HepG2 (cell line): Measurements from ENCODE around the gene ZNF425. TPM values are rescaled to one million over a fixed set of nuclear protein-coding genes. Genes with fewer than 3 reads are reported as not detected.

Experiments used
- BHLHE40 ChIP-seq: IDR thresholded peaks from 2 replicates; pipeline ENCODE4 v1.6.1; 2011; ENCODE audit warnings: low read length, improper control_type of control experiment
- BRD4 ChIP-seq: sonication (generic); formaldehyde crosslinking; IDR thresholded peaks from 2 replicates; pipeline ENCODE4 v1.4.0; 2020; ENCODE audit warnings: missing genetic modification reagents
- DMAP1 ChIP-seq: IDR thresholded peaks from 2 replicates; pipeline ENCODE4 v1.6.1; 2016
- FOXA3 ChIP-seq: IDR thresholded peaks from 2 replicates; pipeline ENCODE4 v1.6.1; 2016; ENCODE audit warnings: missing genetic modification reagents, missing compliant biosample characterization
- GATAD2A ChIP-seq: IDR thresholded peaks from 2 replicates; pipeline ENCODE4 v1.6.1; 2016
- GTF3A ChIP-seq: sonication (generic); formaldehyde crosslinking; conservative IDR thresholded peaks from 2 replicates; pipeline ENCODE4 v1.4.0; 2020; ENCODE audit warnings: mild to moderate bottlenecking, missing genetic modification reagents
- KMT2A ChIP-seq: sonication (generic); formaldehyde crosslinking; IDR thresholded peaks from 2 replicates; pipeline ENCODE4 v1.4.0; 2020; ENCODE audit warnings: missing genetic modification reagents
- MED13 ChIP-seq: sonication (generic); formaldehyde crosslinking; IDR thresholded peaks from 2 replicates; pipeline ENCODE4 v1.5.0; 2020; ENCODE audit warnings: missing genetic modification reagents
- MLLT10 ChIP-seq: sonication (generic); formaldehyde crosslinking; IDR thresholded peaks from 2 replicates; pipeline ENCODE4 v1.4.0; 2020; ENCODE audit warnings: missing genetic modification reagents
- NR2F1 ChIP-seq, 2 experiments: fragments of 450-650 bp in 1 of 2; formaldehyde crosslinking in 1 of 2; IDR thresholded peaks; 2 replicates each; pipeline versions ENCODE4 v1.5.0 to v1.6.1; 2016 to 2020; ENCODE audit warnings: mild to moderate bottlenecking in 1 of 2, missing compliant biosample characterization in 1 of 2, missing genetic modification reagents in 1 of 2, moderate library complexity in 1 of 2
- NRL ChIP-seq: sonication (generic); formaldehyde crosslinking; IDR thresholded peaks from 2 replicates; pipeline ENCODE4 v1.5.0; 2020; ENCODE audit warnings: missing genetic modification reagents, mild to moderate bottlenecking, moderate library complexity, borderline replicate concordance
- SMYD3 ChIP-seq: sonication (generic); formaldehyde crosslinking; IDR thresholded peaks from 2 replicates; pipeline ENCODE4 v1.8.1; 2023; ENCODE audit warnings: mild to moderate bottlenecking, missing genetic modification reagents
- SNRNP70 ChIP-seq: fragments of 200-400 bp; formaldehyde crosslinking; IDR thresholded peaks from 2 replicates; pipeline ENCODE4 v1.6.1; 2017; ENCODE audit warnings: mild to moderate bottlenecking, low read depth, low read length, moderate library complexity
- TAF15 ChIP-seq: fragments of 200-400 bp; formaldehyde crosslinking; IDR thresholded peaks from one replicate; pipeline ENCODE4 v1.6.1; 2018; ENCODE audit warnings: mild to moderate bottlenecking, low read depth, low read length; ENCODE audit not compliant: poor library complexity, severe bottlenecking
- ZFP41 ChIP-seq: sonication (generic); formaldehyde crosslinking; IDR thresholded peaks from 2 replicates; pipeline ENCODE4 v1.4.0; 2020; ENCODE audit warnings: mild to moderate bottlenecking, missing genetic modification reagents, borderline replicate concordance
- ZNF180 ChIP-seq: sonication (generic); formaldehyde crosslinking; IDR thresholded peaks from 2 replicates; pipeline ENCODE4 v1.4.0; 2020; ENCODE audit warnings: low read depth, missing genetic modification reagents, borderline replicate concordance
- ZNF296 ChIP-seq: sonication (generic); formaldehyde crosslinking; conservative IDR thresholded peaks from 2 replicates; pipeline ENCODE4 v1.5.0; 2020; ENCODE audit warnings: mild to moderate bottlenecking, missing genetic modification reagents
- ZNF326 ChIP-seq: sonication (generic); formaldehyde crosslinking; IDR thresholded peaks from 2 replicates; pipeline ENCODE4 v1.4.0; 2020; ENCODE audit warnings: missing genetic modification reagents, borderline replicate concordance
- ZNF337 ChIP-seq: sonication (generic); formaldehyde crosslinking; IDR thresholded peaks from 2 replicates; pipeline ENCODE4 v1.5.1; 2020; ENCODE audit warnings: missing genetic modification reagents, low read depth, mild to moderate bottlenecking, borderline replicate concordance
- ZNF644 ChIP-seq: IDR thresholded peaks from 2 replicates; pipeline ENCODE4 v1.6.1; 2016; ENCODE audit warnings: low read depth
- ZNF83 ChIP-seq: sonication (generic); formaldehyde crosslinking; IDR thresholded peaks from 2 replicates; pipeline ENCODE4 v1.4.0; 2020; ENCODE audit warnings: missing genetic modification reagents, mild to moderate bottlenecking, borderline replicate concordance
- polyA plus RNA-seq, 8 experiments: library from polyadenylated mRNA; depleted of rRNA in 3 of 8; stranded (reverse) in 7 of 8; unstranded in 1 of 8; fragments of >200 nt; fragmentation: Illumina TruSeq in 4 of 8; extraction: Trizol in 4 of 8; gene quantifications; 2 replicates each; pipeline versions ENCODE4 v1.2.1 to v1.2.3, GENCODE V29; 2011 to 2016; ENCODE audit warnings: low read depth in 4 of 8, missing spikeins in 1 of 8, mixed read lengths in 1 of 8; ENCODE audit not compliant: insufficient read depth in 1 of 8
- total RNA-seq, 5 experiments: library from RNA; depleted of rRNA; stranded (reverse); fragments of >200 nt; fragmentation: Illumina TruSeq; extraction: Trizol; gene quantifications; 2 replicates each; pipeline ENCODE4 v1.2.3, GENCODE V29; 2016; ENCODE audit warnings: low read depth in 1 of 5
- TF ChIP-seq, protein P1 (sequence below): sonication (generic); formaldehyde crosslinking; IDR thresholded peaks from 2 replicates; pipeline ENCODE4 v1.4.0; 2020; ENCODE audit warnings: mild to moderate bottlenecking, missing genetic modification reagents, borderline replicate concordance
- TF ChIP-seq, protein P2 (sequence below): conservative IDR thresholded peaks from 2 replicates; pipeline ENCODE4 v1.6.1; 2018; ENCODE audit warnings: missing genetic modification reagents
- TF ChIP-seq, protein P3 (sequence below): sonication (generic); formaldehyde crosslinking; IDR thresholded peaks from 2 replicates; pipeline ENCODE4 v1.9.0; 2022; ENCODE audit warnings: missing genetic modification reagents, mild to moderate bottlenecking, borderline replicate concordance
- TF ChIP-seq, protein P4 (sequence below): sonication (generic); formaldehyde crosslinking; conservative IDR thresholded peaks from 2 replicates; pipeline ENCODE4 v1.4.0; 2020; ENCODE audit warnings: missing genetic modification reagents

Gene ZNF425
- total and polyA plus RNA-seq, 2 of the 13 experiments (the other 11 are each of a cell fraction or from before 2014, with no cell fraction given) = 0.51 to 1.1 TPM

DNA sequence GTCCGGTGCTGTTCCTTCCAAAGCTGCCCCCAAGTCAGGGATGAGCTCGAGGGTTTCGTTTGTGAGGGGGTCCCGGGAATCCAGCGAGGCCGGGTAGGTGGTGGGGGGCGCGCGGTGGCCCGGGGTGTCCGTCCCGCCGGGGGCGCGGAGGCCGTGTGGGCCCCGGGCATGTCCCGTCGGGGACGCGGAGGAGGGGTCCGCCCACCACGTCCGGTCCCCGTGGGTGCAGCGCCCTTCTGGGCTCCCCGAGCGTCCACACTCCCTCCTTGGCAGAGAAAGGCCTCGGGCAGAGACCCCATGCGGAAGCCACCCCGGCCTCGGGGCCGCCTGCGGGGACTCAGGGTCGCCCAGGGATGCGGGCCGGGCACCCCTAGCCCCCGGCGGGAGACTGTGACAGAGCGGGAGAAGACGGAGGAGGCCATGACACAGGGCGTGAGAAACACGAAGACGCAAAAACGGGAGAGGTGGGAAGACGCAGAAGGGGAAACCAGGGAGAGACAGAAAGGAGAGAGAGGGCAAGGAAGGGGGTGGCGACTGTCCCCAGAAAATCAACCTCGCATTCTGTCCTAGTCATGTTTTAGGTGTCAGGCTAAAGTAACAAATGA, 640 bp upstream of the ZNF425 start (continued):
- TF ChIP-seq, protein P1, sequence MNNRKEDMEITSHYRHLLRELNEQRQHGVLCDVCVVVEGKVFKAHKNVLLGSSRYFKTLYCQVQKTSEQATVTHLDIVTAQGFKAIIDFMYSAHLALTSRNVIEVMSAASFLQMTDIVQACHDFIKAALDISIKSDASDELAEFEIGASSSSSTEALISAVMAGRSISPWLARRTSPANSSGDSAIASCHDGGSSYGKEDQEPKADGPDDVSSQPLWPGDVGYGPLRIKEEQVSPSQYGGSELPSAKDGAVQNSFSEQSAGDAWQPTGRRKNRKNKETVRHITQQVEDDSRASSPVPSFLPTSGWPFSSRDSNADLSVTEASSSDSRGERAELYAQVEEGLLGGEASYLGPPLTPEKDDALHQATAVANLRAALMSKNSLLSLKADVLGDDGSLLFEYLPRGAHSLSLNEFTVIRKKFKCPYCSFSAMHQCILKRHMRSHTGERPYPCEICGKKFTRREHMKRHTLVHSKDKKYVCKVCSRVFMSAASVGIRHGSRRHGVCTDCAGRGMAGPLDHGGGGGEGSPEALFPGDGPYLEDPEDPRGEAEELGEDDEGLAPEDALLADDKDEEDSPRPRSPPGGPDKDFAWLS (CRISPR knock-in tag) = no peak
- TF ChIP-seq ZFP41 (CRISPR knock-in tag) (no peak), GTF3A (CRISPR knock-in tag) (no peak), ZNF326 (CRISPR knock-in tag) (no peak), MED13 (CRISPR knock-in tag) (no peak; the same call in 1 of the 2 replicates), GATAD2A (no peak), BRD4 (CRISPR knock-in tag) (no peak), BHLHE40 (no peak), ZNF296 (no peak; the same call in 1 of the 2 replicates), TAF15 (no peak), ZNF180 (CRISPR knock-in tag) (no peak), KMT2A (CRISPR knock-in tag) (no peak), ZNF337 (CRISPR knock-in tag) (0 out of 2 replicates have a peak, but pooled peaks have one; percentile 3), FOXA3 (0 out of 2 replicates have a peak, but pooled peaks have one; percentile 14), MLLT10 (CRISPR knock-in tag) (no peak), SNRNP70 (no peak), NRL (CRISPR knock-in tag) (no peak), NR2F1 (CRISPR knock-in tag; IDR thresholded peaks at IDR 0.05) (no peak), SMYD3 (CRISPR knock-in tag) (no peak), ZNF83 (CRISPR knock-in tag) (no peak; the same call in 1 of the 2 replicates), ZNF644 (CRISPR knock-in tag) (no peak), DMAP1 (CRISPR knock-in tag) (peak; percentile 38; the same call in 1 of the 2 replicates)
- TF ChIP-seq, protein P2, sequence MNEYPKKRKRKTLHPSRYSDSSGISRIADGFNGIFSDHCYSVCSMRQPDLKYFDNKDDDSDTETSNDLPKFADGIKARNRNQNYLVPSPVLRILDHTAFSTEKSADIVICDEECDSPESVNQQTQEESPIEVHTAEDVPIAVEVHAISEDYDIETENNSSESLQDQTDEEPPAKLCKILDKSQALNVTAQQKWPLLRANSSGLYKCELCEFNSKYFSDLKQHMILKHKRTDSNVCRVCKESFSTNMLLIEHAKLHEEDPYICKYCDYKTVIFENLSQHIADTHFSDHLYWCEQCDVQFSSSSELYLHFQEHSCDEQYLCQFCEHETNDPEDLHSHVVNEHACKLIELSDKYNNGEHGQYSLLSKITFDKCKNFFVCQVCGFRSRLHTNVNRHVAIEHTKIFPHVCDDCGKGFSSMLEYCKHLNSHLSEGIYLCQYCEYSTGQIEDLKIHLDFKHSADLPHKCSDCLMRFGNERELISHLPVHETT (CRISPR knock-in tag) = 0 out of 2 replicates have a peak, but pooled peaks have one; percentile 30
- TF ChIP-seq, protein P3, sequence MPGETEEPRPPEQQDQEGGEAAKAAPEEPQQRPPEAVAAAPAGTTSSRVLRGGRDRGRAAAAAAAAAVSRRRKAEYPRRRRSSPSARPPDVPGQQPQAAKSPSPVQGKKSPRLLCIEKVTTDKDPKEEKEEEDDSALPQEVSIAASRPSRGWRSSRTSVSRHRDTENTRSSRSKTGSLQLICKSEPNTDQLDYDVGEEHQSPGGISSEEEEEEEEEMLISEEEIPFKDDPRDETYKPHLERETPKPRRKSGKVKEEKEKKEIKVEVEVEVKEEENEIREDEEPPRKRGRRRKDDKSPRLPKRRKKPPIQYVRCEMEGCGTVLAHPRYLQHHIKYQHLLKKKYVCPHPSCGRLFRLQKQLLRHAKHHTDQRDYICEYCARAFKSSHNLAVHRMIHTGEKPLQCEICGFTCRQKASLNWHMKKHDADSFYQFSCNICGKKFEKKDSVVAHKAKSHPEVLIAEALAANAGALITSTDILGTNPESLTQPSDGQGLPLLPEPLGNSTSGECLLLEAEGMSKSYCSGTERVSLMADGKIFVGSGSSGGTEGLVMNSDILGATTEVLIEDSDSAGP (CRISPR knock-in tag) = peak; percentile 77; the same call in 1 of the 2 replicates
- TF ChIP-seq, protein P4, sequence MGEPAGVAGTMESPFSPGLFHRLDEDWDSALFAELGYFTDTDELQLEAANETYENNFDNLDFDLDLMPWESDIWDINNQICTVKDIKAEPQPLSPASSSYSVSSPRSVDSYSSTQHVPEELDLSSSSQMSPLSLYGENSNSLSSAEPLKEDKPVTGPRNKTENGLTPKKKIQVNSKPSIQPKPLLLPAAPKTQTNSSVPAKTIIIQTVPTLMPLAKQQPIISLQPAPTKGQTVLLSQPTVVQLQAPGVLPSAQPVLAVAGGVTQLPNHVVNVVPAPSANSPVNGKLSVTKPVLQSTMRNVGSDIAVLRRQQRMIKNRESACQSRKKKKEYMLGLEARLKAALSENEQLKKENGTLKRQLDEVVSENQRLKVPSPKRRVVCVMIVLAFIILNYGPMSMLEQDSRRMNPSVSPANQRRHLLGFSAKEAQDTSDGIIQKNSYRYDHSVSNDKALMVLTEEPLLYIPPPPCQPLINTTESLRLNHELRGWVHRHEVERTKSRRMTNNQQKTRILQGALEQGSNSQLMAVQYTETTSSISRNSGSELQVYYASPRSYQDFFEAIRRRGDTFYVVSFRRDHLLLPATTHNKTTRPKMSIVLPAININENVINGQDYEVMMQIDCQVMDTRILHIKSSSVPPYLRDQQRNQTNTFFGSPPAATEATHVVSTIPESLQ = no peak
